ENCODE data around the gene ZNF14.
"Not testable (repeated sequence)": the region's sequence is repeated elsewhere in the genome, so short reads cannot be mapped to it uniquely, and the experiment has no call there.

The ZNF14 gene

GRCh38 chr19:19687090-19687489 lies 45.8 kb downstream of the ZNF14 start:
- Histone ChIP-seq H3K4me3 (ENCODE audit: low read length) (no peak overlapping the region), H3K9me3 (ENCODE audit: control insufficient read depth, insufficient read depth, low read length) (no peaks in the 10 kb centered on the region), H3K27me3 (ENCODE audit: control insufficient read depth, insufficient read depth, low read length) (no peaks in the 10 kb centered on the region), H3K27ac (ENCODE audit: low read length) (no peak overlapping the region), H3K4me1 (ENCODE audit: control insufficient read depth, insufficient read depth, low read length) (no peaks in the 10 kb centered on the region), H3K36me3 (ENCODE audit: control insufficient read depth, insufficient read depth, low read length) (no peaks in the 10 kb centered on the region)
- no peak for DNase-seq (ENCODE audit: low read depth, low spot score)
- no CpG with 5 or more reads among the region's 3 CpGs for whole genome bisulfite sequencing (ENCODE audit: insufficient coverage, insufficient read length)

GRCh38 chr19:19686580-19686979 lies 46.3 kb downstream of the ZNF14 start:
- WGBS (ENCODE audit: insufficient coverage, insufficient read length) = no CpG with 5 or more reads among the region's 6 CpGs
- no peak overlapping the region for H3K4me3 ChIP-seq (ENCODE audit: low read length)
- H3K27me3 ChIP-seq (ENCODE audit: control insufficient read depth, insufficient read depth, low read length) = no peaks in the 10 kb centered on the region
- H3K36me3 ChIP-seq (ENCODE audit: control insufficient read depth, insufficient read depth, low read length) = no peaks in the 10 kb centered on the region
- no peak for DNase-seq (ENCODE audit: low read depth, low spot score)
- H3K4me1 ChIP-seq (ENCODE audit: control insufficient read depth, insufficient read depth, low read length) = no peaks in the 10 kb centered on the region
- H3K27ac ChIP-seq (ENCODE audit: low read length) = no peak overlapping the region
- no peaks in the 10 kb centered on the region for H3K9me3 ChIP-seq (ENCODE audit: control insufficient read depth, insufficient read depth, low read length)

- not testable (repeated sequence) for H3K4me3 ChIP-seq (ENCODE audit: low read length); H3K27me3 ChIP-seq (ENCODE audit: control insufficient read depth, insufficient read depth, low read length); H3K27ac ChIP-seq (ENCODE audit: low read length); H3K36me3 ChIP-seq (ENCODE audit: control insufficient read depth, insufficient read depth, low read length); H3K4me1 ChIP-seq (ENCODE audit: control insufficient read depth, insufficient read depth, low read length); H3K9me3 ChIP-seq (ENCODE audit: control insufficient read depth, insufficient read depth, low read length); DNase-seq (ENCODE audit: low read depth, low spot score)
- no CpG with 5 or more reads among the region's 15 CpGs for WGBS (ENCODE audit: insufficient coverage, insufficient read length)
Measured at GRCh38 chr19:19686119-19686518, 46.8 kb downstream of the ZNF14 start.

- peaks cover 19% of the 10 kb centered on the region for H3K36me3 ChIP-seq (ENCODE audit: control insufficient read depth, insufficient read depth, low read length)
- no peaks in the 10 kb centered on the region for H3K4me1 ChIP-seq (ENCODE audit: control insufficient read depth, insufficient read depth, low read length)
- no peak for DNase-seq (ENCODE audit: low read depth, low spot score)
- WGBS (ENCODE audit: insufficient coverage, insufficient read length) = no CpG with 5 or more reads among the region's 20 CpGs
- no peaks in the 10 kb centered on the region; the same call in 1 of the 2 replicates for H3K27me3 ChIP-seq (ENCODE audit: control insufficient read depth, insufficient read depth, low read length)
- H3K9me3 ChIP-seq (ENCODE audit: control insufficient read depth, insufficient read depth, low read length) = no peaks in the 10 kb centered on the region
- no peak overlapping the region for H3K4me3 ChIP-seq (ENCODE audit: low read length)
- no peak overlapping the region for H3K27ac ChIP-seq (ENCODE audit: low read length)
Measured at GRCh38 chr19:19679176-19680073, 53.5 kb downstream of the ZNF14 start.

GRCh38 chr19:19677579-19677978 lies 55.3 kb downstream of the ZNF14 start:
- Histone ChIP-seq H3K27ac (ENCODE audit: low read length) (no peak overlapping the region), H3K27me3 (ENCODE audit: control insufficient read depth, insufficient read depth, low read length) (no peaks in the 10 kb centered on the region; the same call in 1 of the 2 replicates), H3K4me1 (ENCODE audit: control insufficient read depth, insufficient read depth, low read length) (no peaks in the 10 kb centered on the region), H3K36me3 (ENCODE audit: control insufficient read depth, insufficient read depth, low read length) (peaks cover 19% of the 10 kb centered on the region), H3K4me3 (ENCODE audit: low read length) (no peak overlapping the region), H3K9me3 (ENCODE audit: control insufficient read depth, insufficient read depth, low read length) (no peaks in the 10 kb centered on the region)
- WGBS (ENCODE audit: insufficient coverage, insufficient read length) = no CpG with 5 or more reads among the region's 7 CpGs
- no peak for DNase-seq (ENCODE audit: low read depth, low spot score)

GRCh38 chr19:19674315-19674714 lies 58.6 kb downstream of the ZNF14 start:
- Histone ChIP-seq H3K27me3 (ENCODE audit: control insufficient read depth, insufficient read depth, low read length) (no peaks in the 10 kb centered on the region; the same call in 1 of the 2 replicates), H3K4me3 (ENCODE audit: low read length) (no peak overlapping the region), H3K27ac (ENCODE audit: low read length) (no peak overlapping the region), H3K36me3 (ENCODE audit: control insufficient read depth, insufficient read depth, low read length) (peaks cover 11% of the 10 kb centered on the region), H3K9me3 (ENCODE audit: control insufficient read depth, insufficient read depth, low read length) (no peaks in the 10 kb centered on the region), H3K4me1 (ENCODE audit: control insufficient read depth, insufficient read depth, low read length) (no peaks in the 10 kb centered on the region; the same call in 1 of the 2 replicates)
- no CpG with 5 or more reads among the region's 6 CpGs for WGBS (ENCODE audit: insufficient coverage, insufficient read length)
- no peak for DNase-seq (ENCODE audit: low read depth, low spot score)

GRCh38 chr19:19672816-19673215 lies 60.1 kb downstream of the ZNF14 start:
- H3K4me3 ChIP-seq (ENCODE audit: low read length) = no peak overlapping the region
- WGBS (ENCODE audit: insufficient coverage, insufficient read length) = no CpG with 5 or more reads among the region's 3 CpGs
- H3K9me3 ChIP-seq (ENCODE audit: control insufficient read depth, insufficient read depth, low read length) = no peaks in the 10 kb centered on the region
- no peaks in the 10 kb centered on the region for H3K27me3 ChIP-seq (ENCODE audit: control insufficient read depth, insufficient read depth, low read length)
- H3K27ac ChIP-seq (ENCODE audit: low read length) = no peak overlapping the region
- DNase-seq (ENCODE audit: low read depth, low spot score) = no peak
- H3K36me3 ChIP-seq (ENCODE audit: control insufficient read depth, insufficient read depth, low read length) = peaks cover 6% of the 10 kb centered on the region
- no peaks in the 10 kb centered on the region; the same call in 1 of the 2 replicates for H3K4me1 ChIP-seq (ENCODE audit: control insufficient read depth, insufficient read depth, low read length)

GRCh38 chr19:19670070-19670551 lies 62.8 kb downstream of the ZNF14 start:
- no peaks in the 10 kb centered on the region for H3K27me3 ChIP-seq (ENCODE audit: control insufficient read depth, insufficient read depth, low read length)
- no peak overlapping the region for H3K27ac ChIP-seq (ENCODE audit: low read length)
- H3K9me3 ChIP-seq (ENCODE audit: control insufficient read depth, insufficient read depth, low read length) = no peaks in the 10 kb centered on the region
- no CpG with 5 or more reads among the region's 10 CpGs for WGBS (ENCODE audit: insufficient coverage, insufficient read length)
- H3K36me3 ChIP-seq (ENCODE audit: control insufficient read depth, insufficient read depth, low read length) = no peaks in the 10 kb centered on the region
- H3K4me1 ChIP-seq (ENCODE audit: control insufficient read depth, insufficient read depth, low read length) = no peaks in the 10 kb centered on the region; the same call in 1 of the 2 replicates
- H3K4me3 ChIP-seq (ENCODE audit: low read length) = peak overlapping the region; percentile 86; the same call in 1 of the 2 replicates
- no peak for DNase-seq (ENCODE audit: low read depth, low spot score)

GRCh38 chr19:19668230-19669012 lies 64.5 kb downstream of the ZNF14 start, which contains the start of gene ZNF101:
Gene ZNF101, plus strand, starts transcription at chr19:19668839. Its CDS starts 125 bp downstream, at chr19:19668964.
- peak within 1 kb of the TSS; percentile 86 for H3K4me3 ChIP-seq (ENCODE audit: low read length)
- DNase-seq (ENCODE audit: low read depth, low spot score) = peak; percentile 94
- no peaks in the 10 kb centered on the region for H3K9me3 ChIP-seq (ENCODE audit: control insufficient read depth, insufficient read depth, low read length)
- H3K4me1 ChIP-seq (ENCODE audit: control insufficient read depth, insufficient read depth, low read length) = no peaks in the 10 kb centered on the region; the same call in 1 of the 2 replicates
- no CpG with 5 or more reads among the region's 36 CpGs for WGBS (ENCODE audit: insufficient coverage, insufficient read length)
- no peak within 1 kb of the TSS for H3K27ac ChIP-seq (ENCODE audit: low read length)
- no peaks in the 10 kb centered on the region for H3K27me3 ChIP-seq (ENCODE audit: control insufficient read depth, insufficient read depth, low read length)
- no peaks in the 10 kb centered on the region for H3K36me3 ChIP-seq (ENCODE audit: control insufficient read depth, insufficient read depth, low read length)

- H3K27ac ChIP-seq (ENCODE audit: low read length); H3K27me3 ChIP-seq (ENCODE audit: control insufficient read depth, insufficient read depth, low read length); H3K9me3 ChIP-seq (ENCODE audit: control insufficient read depth, insufficient read depth, low read length); H3K4me1 ChIP-seq (ENCODE audit: control insufficient read depth, insufficient read depth, low read length); H3K36me3 ChIP-seq (ENCODE audit: control insufficient read depth, insufficient read depth, low read length); DNase-seq (ENCODE audit: low read depth, low spot score); H3K4me3 ChIP-seq (ENCODE audit: low read length): not testable (repeated sequence)
- WGBS (ENCODE audit: insufficient coverage, insufficient read length) = no CpG with 5 or more reads among the region's 22 CpGs
Measured at GRCh38 chr19:19665420-19665948, 67.4 kb downstream of the ZNF14 start.
